H1 (cell line): Measurements from ENCODE around the gene ARID4A. TPM values are rescaled to one million over a fixed set of nuclear protein-coding genes. Genes with fewer than 3 reads are reported as not detected.

Source experiments
- ASH2L ChIP-seq: fragments of 200-600, 300-600 bp; sonication (generic); IDR thresholded peaks from one replicate; pipeline ENCODE4 v1.7.1; 2017; ENCODE audit warnings: low read length
- BACH1 ChIP-seq: IDR thresholded peaks from 2 replicates; pipeline ENCODE4 v1.6.1; 2012; ENCODE audit warnings: low read length, improper control_type of control experiment
- CEBPB ChIP-seq: IDR thresholded peaks from 2 replicates; pipeline ENCODE4 v1.6.1; 2012; ENCODE audit warnings: low read depth, low read length
- CREB1 ChIP-seq: IDR thresholded peaks from 2 replicates; pipeline ENCODE4 v1.6.1; 2012; ENCODE audit warnings: inconsistent platforms
- HDAC2 ChIP-seq, 2 experiments: fragments of 300-600 bp in 1 of 2; sonication (generic) in 1 of 2; IDR thresholded peaks; 2 replicates each; pipeline ENCODE4 v1.6.1; 2011 to 2012; ENCODE audit warnings: low read depth in 2 of 2, low read length in 2 of 2, mild to moderate bottlenecking in 2 of 2, moderate library complexity in 2 of 2, borderline replicate concordance in 1 of 2, inconsistent platforms in 1 of 2
- KDM4A ChIP-seq: IDR thresholded peaks from one replicate; pipeline ENCODE4 v1.7.1; 2012; ENCODE audit warnings: low read depth, mild to moderate bottlenecking, moderate library complexity, low read length, inconsistent platforms; ENCODE audit not compliant: severe bottlenecking
- KDM5A ChIP-seq: fragments of 200-600 bp; IDR thresholded peaks from 2 replicates; pipeline ENCODE4 v1.7.1; 2012; ENCODE audit warnings: mild to moderate bottlenecking, low read length, inconsistent platforms, mixed read lengths
- POLR2AphosphoS5 ChIP-seq: IDR thresholded peaks from 2 replicates; pipeline ENCODE4 v1.6.1; 2011; ENCODE audit warnings: low read depth, low read length
- RBBP5 ChIP-seq: IDR thresholded peaks from 2 replicates; pipeline ENCODE4 v1.7.1; 2012; ENCODE audit warnings: low read depth, mild to moderate bottlenecking, inconsistent platforms, low read length, moderate library complexity, borderline replicate concordance
- SAP30 ChIP-seq: fragments of 300-600 bp; sonication (generic); IDR thresholded peaks from 2 replicates; pipeline ENCODE4 v1.7.1; 2012; ENCODE audit warnings: low read length, moderate library complexity, mild to moderate bottlenecking, inconsistent platforms; ENCODE audit not compliant: insufficient read depth, insufficient replicate concordance
- SIN3A ChIP-seq, 2 experiments: IDR thresholded peaks in 1 of 2; conservative IDR thresholded peaks in 1 of 2; 2 replicates each; pipeline ENCODE4 v1.6.1; 2011 to 2012; ENCODE audit warnings: low read length in 2 of 2, improper control_type of control experiment in 1 of 2, low read depth in 1 of 2, mild to moderate bottlenecking in 1 of 2
- SP2 ChIP-seq: IDR thresholded peaks from 2 replicates; pipeline ENCODE4 v1.6.1; 2012; ENCODE audit warnings: mild to moderate bottlenecking, low read length, inconsistent platforms
- TAF7 ChIP-seq: optimal IDR thresholded peaks from 2 replicates; pipeline ENCODE3; 2011; ENCODE audit warnings: low read depth, mild to moderate bottlenecking, inconsistent platforms, low read length, moderate library complexity, borderline replicate concordance
- YY1 ChIP-seq: IDR thresholded peaks from 2 replicates; pipeline ENCODE4 v1.6.1; 2011; ENCODE audit warnings: low read depth, mild to moderate bottlenecking, low read length
- polyA plus RNA-seq, 7 experiments: library from polyadenylated mRNA; depleted of rRNA in 3 of 7; stranded (reverse) in 5 of 7; unstranded in 2 of 7; fragments of >200 nt in 5 of 7; fragments of 200-250 nt in 2 of 7; gene quantifications; 1 replicate in 5 of 7; 2 replicates in 1 of 7; 4 replicates in 1 of 7; pipeline versions ENCODE4 v1.2.1 to v1.2.3, GENCODE V29; 2011 to 2013; ENCODE audit warnings: missing spikeins in 2 of 7, mixed read lengths in 2 of 7
- total RNA-seq: library from RNA; stranded (reverse); fragmentation: NEBNext Ultra II Directional; extraction: Animal tissue kit (Norgen Biotek cat#: 25700); gene quantifications from 2 replicates; pipeline ENCODE4 v1.2.1, GENCODE V29; 2021
- TF ChIP-seq, protein P1 (sequence below), 3 experiments: IDR thresholded peaks; 1 replicate in 2 of 3; 2 replicates in 1 of 3; pipeline versions ENCODE4 v1.5.1 to v1.6.1; 2011; ENCODE audit warnings: low read length in 3 of 3, mild to moderate bottlenecking in 3 of 3, inconsistent platforms in 2 of 3, low read depth in 1 of 3, moderate library complexity in 1 of 3; ENCODE audit not compliant: insufficient read depth in 1 of 3; ENCODE audit errors: control extremely low read depth in 1 of 3
- TF ChIP-seq, protein P2 (sequence below): IDR thresholded peaks from 2 replicates; pipeline ENCODE4 v1.6.1; 2012; ENCODE audit warnings: inconsistent platforms

The ARID4A gene
- total and polyA plus RNA-seq, 2 of the 8 experiments (the other 6 are each of a cell fraction or from before 2014, with no cell fraction given): 2.1 to 14.6 TPM

DNA sequence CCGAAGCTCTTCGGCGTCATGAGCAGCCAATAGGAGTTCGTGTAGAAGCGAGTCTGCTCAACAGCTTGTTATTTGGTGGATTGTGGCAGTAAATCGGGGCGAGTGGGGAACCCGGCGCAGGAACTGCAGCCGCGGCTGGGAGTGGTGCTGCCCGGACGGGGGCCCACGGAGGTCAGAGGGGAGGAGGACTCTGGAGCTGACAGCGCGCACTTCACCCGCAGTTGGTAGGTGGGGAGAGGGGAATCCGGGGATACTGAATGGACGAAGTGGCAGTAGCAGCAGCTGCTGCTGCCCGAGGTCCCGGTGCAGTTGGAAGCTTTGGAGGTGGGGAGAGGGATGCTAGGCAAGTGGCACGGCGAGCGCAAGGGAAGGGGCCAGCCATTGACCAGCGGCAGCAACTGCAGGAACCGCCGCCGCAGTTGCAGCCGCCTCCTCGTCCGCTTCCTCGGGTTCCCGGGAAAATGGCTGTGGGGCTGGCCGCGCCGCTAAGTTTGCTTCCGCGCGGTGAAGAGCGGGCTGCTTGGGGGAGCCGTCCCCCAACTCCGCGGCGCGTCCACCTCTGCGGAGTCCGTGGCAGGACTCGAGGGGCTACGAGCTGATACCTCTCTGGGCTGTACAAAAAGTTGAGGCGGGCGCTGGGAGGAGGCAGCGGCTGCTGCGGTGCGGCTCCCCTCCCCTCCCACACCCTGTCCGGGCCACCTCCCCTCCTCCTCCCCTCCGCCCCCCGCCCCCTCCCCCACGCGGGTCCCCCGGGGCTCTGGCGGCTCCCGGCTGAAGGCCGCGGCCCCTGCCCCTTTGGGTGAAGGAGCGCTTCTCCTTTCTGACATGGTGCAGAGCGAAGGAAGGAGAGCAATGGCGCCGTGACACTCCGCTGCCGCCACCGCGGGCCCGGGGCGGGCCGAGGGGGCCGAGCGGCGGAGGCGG lies at the start of gene ARID4A (continued):
- TF ChIP-seq HDAC2 (IDR thresholded peaks at IDR 0.05; ENCODE audit: borderline replicate concordance in 1 of 2, low read depth in 2 of 2, low read length in 2 of 2) (peak; percentile 54 to 96; a peak in 3 of 4 replicates), KDM4A (peak; percentile 82), SIN3A (conservative IDR thresholded peaks at IDR 0.05 in 1 of 2, IDR thresholded peaks at IDR 0.05 in 1 of 2; ENCODE audit: low read depth in 1 of 2, low read length in 2 of 2) (peak; percentile 62 to 94; a peak in 2 of 4 replicates), POLR2AphosphoS5 (no peak; the same call in none of the 2 replicates), YY1 (peak; percentile 8; the same call in 1 of the 2 replicates), SAP30 (peak; percentile 90), RBBP5 (peak; percentile 86; the same call in 1 of the 2 replicates), CEBPB (no peak), BACH1 (no peak), SP2 (no peak), ASH2L (peak; percentile 29), KDM5A (peak; percentile 72), TAF7 (peak; percentile 20), CREB1 (no peak)
- TF ChIP-seq, protein P1, sequence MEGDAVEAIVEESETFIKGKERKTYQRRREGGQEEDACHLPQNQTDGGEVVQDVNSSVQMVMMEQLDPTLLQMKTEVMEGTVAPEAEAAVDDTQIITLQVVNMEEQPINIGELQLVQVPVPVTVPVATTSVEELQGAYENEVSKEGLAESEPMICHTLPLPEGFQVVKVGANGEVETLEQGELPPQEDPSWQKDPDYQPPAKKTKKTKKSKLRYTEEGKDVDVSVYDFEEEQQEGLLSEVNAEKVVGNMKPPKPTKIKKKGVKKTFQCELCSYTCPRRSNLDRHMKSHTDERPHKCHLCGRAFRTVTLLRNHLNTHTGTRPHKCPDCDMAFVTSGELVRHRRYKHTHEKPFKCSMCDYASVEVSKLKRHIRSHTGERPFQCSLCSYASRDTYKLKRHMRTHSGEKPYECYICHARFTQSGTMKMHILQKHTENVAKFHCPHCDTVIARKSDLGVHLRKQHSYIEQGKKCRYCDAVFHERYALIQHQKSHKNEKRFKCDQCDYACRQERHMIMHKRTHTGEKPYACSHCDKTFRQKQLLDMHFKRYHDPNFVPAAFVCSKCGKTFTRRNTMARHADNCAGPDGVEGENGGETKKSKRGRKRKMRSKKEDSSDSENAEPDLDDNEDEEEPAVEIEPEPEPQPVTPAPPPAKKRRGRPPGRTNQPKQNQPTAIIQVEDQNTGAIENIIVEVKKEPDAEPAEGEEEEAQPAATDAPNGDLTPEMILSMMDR (IDR thresholded peaks at IDR 0.05; ENCODE audit: control extremely low read depth in 1 of 3, insufficient read depth in 1 of 3, low read depth in 1 of 3, low read length in 3 of 3): no peak
- TF ChIP-seq, protein P2, sequence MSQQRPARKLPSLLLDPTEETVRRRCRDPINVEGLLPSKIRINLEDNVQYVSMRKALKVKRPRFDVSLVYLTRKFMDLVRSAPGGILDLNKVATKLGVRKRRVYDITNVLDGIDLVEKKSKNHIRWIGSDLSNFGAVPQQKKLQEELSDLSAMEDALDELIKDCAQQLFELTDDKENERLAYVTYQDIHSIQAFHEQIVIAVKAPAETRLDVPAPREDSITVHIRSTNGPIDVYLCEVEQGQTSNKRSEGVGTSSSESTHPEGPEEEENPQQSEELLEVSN: peak; percentile 41
